ENCODE measurements around the gene SPTBN2.
A peak's percentile ranks its signal among the peaks of the same experiment; 100 is the strongest.

The SPTBN2 gene

GRCh38 chr11:66637557-66638176 lies 91.3 kb downstream of the SPTBN2 start:
- DNase-seq = peak; percentile 6

- no peak for DNase-seq
Measured at GRCh38 chr11:66636411-66636810, 92.6 kb downstream of the SPTBN2 start.

All from DMS79 treated with DMSO at 0.1 percent for 48 hours (cell line).